CD4-positive, alpha-beta T cell (primary cell): ENCODE measurements around the gene SLC39A9. TPM values are rescaled to one million over a fixed set of nuclear protein-coding genes. Genes with fewer than 3 reads are reported as not detected.

Source experiments
- ATAC-seq: fragments of 200-7000 bp; cut with Tn5 transposase; one replicate; pipeline ENCODE4 v1.10.0; 2022; ENCODE audit warnings: mild to moderate bottlenecking; ENCODE audit not compliant: poor library complexity
- CTCF ChIA-PET: fragments of 350-600 bp; sonication (Branson Sonifier 250); formaldehyde crosslinking; loops from one replicate; lab custom pipeline; 2021; ENCODE audit warnings: antibody characterized with exemption, inconsistent platforms; lab: Charles Lee
- POLR2A ChIA-PET: fragments of 350-600 bp; sonication (Branson Sonifier 250); formaldehyde crosslinking; loops from one replicate; lab custom pipeline; 2021; ENCODE audit warnings: antibody characterized with exemption, inconsistent platforms; lab: Charles Lee
- DNase-seq, 14 experiments: peaks; one replicate each; pipeline ENCODE4 v3.0.0-alpha.2; 2013 to 2020; ENCODE audit warnings: mixed read lengths in 2 of 14
- H3K27ac ChIP-seq, 2 donors: one replicate each; pipeline versions ENCODE4 v1.5.1 to v1.7.0; 2013; ENCODE audit warnings: low read length in 2 of 2, low read depth in 1 of 2, mild to moderate bottlenecking in 1 of 2
- H3K27me3 ChIP-seq, 2 experiments: 1 replicate in 1 of 2; 2 replicates in 1 of 2; pipeline versions ENCODE4 v1.6.1 to v1.7.0; 2013; ENCODE audit warnings: low read length in 2 of 2, control low read depth in 1 of 2, mild to moderate bottlenecking in 1 of 2, moderate library complexity in 1 of 2; ENCODE audit not compliant: insufficient read depth in 2 of 2, control insufficient read depth in 1 of 2
- H3K36me3 ChIP-seq: one replicate; pipeline ENCODE4 v1.6.1; 2013; ENCODE audit warnings: low read length, control low read depth; ENCODE audit not compliant: insufficient read depth
- H3K4me1 ChIP-seq: one replicate; pipeline ENCODE4 v1.6.1; 2013; ENCODE audit warnings: low read length, control low read depth; ENCODE audit not compliant: insufficient read depth
- H3K4me3 ChIP-seq: one replicate; pipeline ENCODE4 v1.5.1; 2013; ENCODE audit warnings: mild to moderate bottlenecking, low read length, moderate library complexity
- H3K9me3 ChIP-seq, 2 experiments: 1 replicate in 1 of 2; 2 replicates in 1 of 2; pipeline versions ENCODE4 v1.6.1 to v1.7.0; 2013; ENCODE audit warnings: low read length in 2 of 2, mild to moderate bottlenecking in 2 of 2, control low read depth in 1 of 2, moderate library complexity in 1 of 2; ENCODE audit not compliant: control insufficient read depth in 1 of 2, insufficient read depth in 1 of 2
- H3K27ac Mint-ChIP-seq: one replicate; pipeline ENCODE4 v1.8.0; 2020; ENCODE audit warnings: mixed read lengths
- H3K27me3 Mint-ChIP-seq: one replicate; pipeline ENCODE4 v1.8.0; 2021; ENCODE audit warnings: mixed read lengths
- H3K36me3 Mint-ChIP-seq: one replicate; pipeline ENCODE4 v1.8.0; 2021; ENCODE audit warnings: low read depth, mixed read lengths
- H3K4me1 Mint-ChIP-seq: one replicate; pipeline ENCODE4 v1.8.0; 2021; ENCODE audit warnings: low read depth, mixed read lengths
- H3K4me3 Mint-ChIP-seq: one replicate; pipeline ENCODE4 v1.8.0; 2020; ENCODE audit warnings: mild to moderate bottlenecking, mixed read lengths
- H3K9me3 Mint-ChIP-seq: one replicate; pipeline ENCODE4 v1.8.0; 2020; ENCODE audit warnings: mixed read lengths
- CTCF ChIP-seq: fragments of 200-600 bp; IDR thresholded peaks from one replicate; pipeline ENCODE4 v1.8.0; 2022; ENCODE audit warnings: antibody characterized with exemption, mild to moderate bottlenecking
- intact Hi-C, 2 experiments: fragments of 100-400 bp; cut with DNase I in 1 of 2; cut with micrococcal nuclease in 1 of 2; formaldehyde crosslinking; loops; one replicate each; pipeline versions ENCODE4 v1.15.1 to v1.9.0; 2023 to 2025; cut with DNase I, micrococcal nuclease
- total RNA-seq, 174 experiments: library from RNA in 2 of 174; stranded (reverse) in 2 of 174; gene quantifications; one replicate each; pipeline ENCODE4 v1.2.3 and lab custom pipeline; 2021 to 2026

SLC39A9 gene
- total RNA-seq, 2 experiments from 2014 or later, result 19.5 to 20.5 TPM

DNA sequence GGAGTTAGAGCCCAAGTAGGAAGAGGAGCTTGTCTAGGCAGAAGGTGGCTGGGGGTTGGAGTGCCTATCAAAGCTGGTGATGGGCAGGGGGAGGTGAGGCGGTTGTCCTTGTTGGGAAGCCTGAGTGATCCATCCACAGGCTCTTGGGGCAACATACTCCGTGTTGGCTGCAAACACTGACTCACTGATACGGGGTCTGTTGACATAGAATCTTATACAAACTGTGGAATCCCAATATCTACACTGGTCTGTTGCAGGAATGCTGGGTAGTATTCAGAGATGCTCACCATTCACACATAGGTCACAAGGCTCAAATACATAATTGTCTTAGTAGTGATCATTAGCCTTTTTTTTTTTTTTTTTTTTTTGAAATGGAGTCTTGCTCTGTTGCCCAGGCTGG lies 26.3 kb upstream of the SLC39A9 start:
- TF ChIP-seq CTCF, result no peak
- H3K27me3 Mint-ChIP-seq, result no peaks in the 10 kb centered on the region
- Histone ChIP-seq H3K9me3 (no peaks in the 10 kb centered on the region), H3K4me3 (no peak overlapping the region), H3K27ac (no peak overlapping the region), H3K4me1 (no peaks in the 10 kb centered on the region), H3K36me3 (peaks cover 16% of the 10 kb centered on the region), H3K27me3 (no peaks in the 10 kb centered on the region)
- no peaks in the 10 kb centered on the region for H3K4me1 Mint-ChIP-seq
- H3K27ac Mint-ChIP-seq, result no peak overlapping the region
- peaks cover 7% of the 10 kb centered on the region for H3K9me3 Mint-ChIP-seq
- ATAC-seq (no peak), DNase-seq (no peak)
- ChIA-PET CTCF (no interaction called here), POLR2A (no interaction called here)
- no peak overlapping the region for H3K4me3 Mint-ChIP-seq
- intact Hi-C loops, result no loop called here
- H3K36me3 Mint-ChIP-seq, result peaks cover 37% of the 10 kb centered on the region

DNA sequence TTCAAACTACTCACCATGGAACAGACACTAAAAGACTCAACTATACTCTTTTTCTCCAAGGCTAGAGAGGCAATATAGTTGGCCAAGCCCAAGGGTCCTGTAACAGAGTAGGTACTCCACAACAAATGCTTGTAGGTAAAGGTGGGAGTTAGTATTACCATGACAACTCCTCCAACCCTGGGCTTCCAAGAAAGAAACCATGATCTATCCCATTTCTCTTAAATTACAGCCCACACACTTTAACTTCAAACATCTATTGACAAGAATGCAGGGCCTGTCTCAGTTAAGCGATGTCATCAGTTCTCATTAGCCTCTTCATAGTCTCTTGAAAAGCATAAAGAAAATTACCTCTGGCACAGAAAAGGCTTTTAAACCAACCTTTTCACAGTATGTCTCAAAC lies 25.4 kb upstream of the SLC39A9 start:
- peaks cover 45% of the 10 kb centered on the region for H3K36me3 Mint-ChIP-seq
- H3K27ac Mint-ChIP-seq, result no peak overlapping the region
- H3K4me1 Mint-ChIP-seq, result no peaks in the 10 kb centered on the region
- H3K9me3 Mint-ChIP-seq, result peaks cover 7% of the 10 kb centered on the region
- Histone ChIP-seq H3K4me1 (no peaks in the 10 kb centered on the region), H3K9me3 (no peaks in the 10 kb centered on the region), H3K4me3 (no peak overlapping the region), H3K27ac (no peak overlapping the region), H3K36me3 (peaks cover 22% of the 10 kb centered on the region), H3K27me3 (no peaks in the 10 kb centered on the region)
- H3K27me3 Mint-ChIP-seq, result no peaks in the 10 kb centered on the region
- no peak overlapping the region for H3K4me3 Mint-ChIP-seq
- DNase-seq (no peak), ATAC-seq (no peak)
- intact Hi-C loops, result no loop called here
- TF ChIP-seq CTCF, result no peak
- CTCF ChIA-PET, result no interaction called here
- POLR2A ChIA-PET, result no interaction called here

- H3K9me3 Mint-ChIP-seq, result peaks cover 7% of the 10 kb centered on the region
- POLR2A ChIA-PET, result no interaction called here
- Histone ChIP-seq H3K4me1 (no peaks in the 10 kb centered on the region), H3K27me3 (no peaks in the 10 kb centered on the region), H3K27ac (no peak overlapping the region), H3K4me3 (no peak overlapping the region), H3K36me3 (peaks cover 28% of the 10 kb centered on the region), H3K9me3 (no peaks in the 10 kb centered on the region)
- DNase-seq (no peak), ATAC-seq (no peak)
- intact Hi-C loops, result no loop called here
- no peaks in the 10 kb centered on the region for H3K4me1 Mint-ChIP-seq
- H3K36me3 Mint-ChIP-seq, result peaks cover 53% of the 10 kb centered on the region
- H3K4me3 Mint-ChIP-seq, result no peak overlapping the region
- no peak for TF ChIP-seq CTCF
- H3K27ac Mint-ChIP-seq, result no peak overlapping the region
- CTCF ChIA-PET, result no interaction called here
- H3K27me3 Mint-ChIP-seq, result no peaks in the 10 kb centered on the region
Measured at GRCh38 chr14:69374235-69374634, 24.3 kb upstream of the SLC39A9 start.
